Daoy (cell line): Measurements from ENCODE around the gene MCF2L. TPM values are rescaled to one million over a fixed set of nuclear protein-coding genes. Genes with fewer than 3 reads are reported as not detected.

Experiments
- DNase-seq: peaks from one replicate; pipeline ENCODE4 v3.0.0-alpha.2; 2015; ENCODE audit warnings: low read depth
- total RNA-seq: library from RNA; depleted of rRNA; stranded (reverse); fragments of >200 nt; shearing (Covaris generic); gene quantifications from 2 replicates; pipeline ENCODE4 v1.2.3, GENCODE V29; 2014

MCF2L gene
- total RNA-seq, 1 experiment from 2014 or later: 11.3 TPM

DNA sequence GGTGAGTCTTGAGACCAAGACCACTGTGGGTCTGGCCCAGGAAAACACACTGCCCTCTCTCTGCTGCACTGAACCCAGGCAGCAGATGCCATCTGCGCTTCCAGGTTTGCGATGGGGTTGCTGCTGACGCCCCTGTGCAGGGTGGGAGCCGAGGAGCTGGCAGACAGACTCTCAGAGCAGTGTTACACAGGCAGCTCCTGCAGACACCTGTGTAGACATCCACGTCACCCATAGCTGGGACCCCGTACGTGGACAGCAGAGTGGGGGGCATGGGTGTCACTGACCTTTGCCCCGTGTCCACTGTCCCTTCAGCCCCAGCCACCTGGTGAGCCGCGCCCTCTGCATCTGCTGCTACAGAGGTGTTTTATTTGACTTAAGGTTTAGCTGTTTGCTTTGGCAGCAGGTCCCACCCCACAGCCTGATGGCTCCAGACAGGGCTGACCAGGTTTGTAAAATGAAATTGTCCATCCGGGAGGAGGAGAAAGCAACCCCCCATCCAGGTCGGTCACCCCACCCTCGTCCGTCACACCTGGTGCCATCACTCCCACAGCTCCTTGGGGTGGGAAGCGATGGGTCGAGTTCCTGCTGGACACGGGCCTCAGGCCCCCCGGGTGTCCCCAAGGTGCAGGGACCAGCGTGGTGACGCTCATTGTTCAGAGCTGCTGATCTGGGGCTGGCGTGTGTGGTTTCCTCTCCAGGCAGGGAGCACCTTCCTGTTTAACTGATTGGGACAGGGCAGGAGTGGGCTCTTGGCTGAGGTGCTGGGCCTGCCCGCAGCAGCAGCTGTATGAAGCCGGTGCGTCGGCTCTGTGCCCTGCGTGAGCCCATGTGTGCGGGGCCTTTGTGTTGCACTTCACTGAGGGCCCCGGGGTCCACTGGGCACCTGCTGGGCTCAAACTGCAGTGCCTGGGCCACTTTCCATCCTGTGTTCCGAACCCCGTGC lies 28.4 kb downstream of the MCF2L start:
- no peak for DNase-seq

DNA sequence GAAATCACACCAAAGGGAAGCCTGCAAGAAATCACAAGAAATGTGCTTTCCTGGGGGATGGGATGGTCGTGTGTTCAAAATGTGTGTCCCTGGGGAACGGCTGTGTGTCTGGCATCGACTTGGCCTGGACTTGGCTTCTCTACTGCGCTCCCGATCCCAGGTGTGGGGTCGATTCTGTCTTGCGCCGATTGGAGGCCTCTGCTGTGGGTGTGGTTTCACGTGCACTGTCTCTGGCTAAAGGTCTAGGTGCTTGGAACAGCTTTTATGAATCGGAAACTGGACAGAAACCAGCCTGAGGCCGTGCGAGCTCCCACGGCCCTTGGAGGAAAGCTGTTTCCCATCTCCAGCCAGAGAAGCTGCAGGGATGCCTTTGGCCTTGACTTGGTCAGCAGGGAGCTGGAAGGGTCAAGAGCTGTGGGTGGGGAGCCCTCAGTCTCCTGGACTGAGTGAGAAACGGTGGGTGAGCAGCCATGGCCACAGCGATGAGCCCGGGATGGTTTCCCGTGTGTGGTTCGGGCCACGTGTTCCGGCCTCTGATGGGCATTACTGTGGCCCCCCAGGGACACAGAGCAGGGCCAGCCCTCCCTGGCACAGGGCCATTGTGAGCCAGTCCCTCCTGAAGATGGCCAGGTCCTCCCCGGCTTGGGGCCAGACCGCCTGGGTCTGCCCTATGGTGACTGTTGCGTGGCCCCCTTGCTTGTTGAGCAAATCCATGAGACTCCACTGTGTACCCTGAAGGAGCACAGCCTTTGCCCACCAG lies 29.7 kb downstream of the MCF2L start:
- DNase-seq: no peak

DNA sequence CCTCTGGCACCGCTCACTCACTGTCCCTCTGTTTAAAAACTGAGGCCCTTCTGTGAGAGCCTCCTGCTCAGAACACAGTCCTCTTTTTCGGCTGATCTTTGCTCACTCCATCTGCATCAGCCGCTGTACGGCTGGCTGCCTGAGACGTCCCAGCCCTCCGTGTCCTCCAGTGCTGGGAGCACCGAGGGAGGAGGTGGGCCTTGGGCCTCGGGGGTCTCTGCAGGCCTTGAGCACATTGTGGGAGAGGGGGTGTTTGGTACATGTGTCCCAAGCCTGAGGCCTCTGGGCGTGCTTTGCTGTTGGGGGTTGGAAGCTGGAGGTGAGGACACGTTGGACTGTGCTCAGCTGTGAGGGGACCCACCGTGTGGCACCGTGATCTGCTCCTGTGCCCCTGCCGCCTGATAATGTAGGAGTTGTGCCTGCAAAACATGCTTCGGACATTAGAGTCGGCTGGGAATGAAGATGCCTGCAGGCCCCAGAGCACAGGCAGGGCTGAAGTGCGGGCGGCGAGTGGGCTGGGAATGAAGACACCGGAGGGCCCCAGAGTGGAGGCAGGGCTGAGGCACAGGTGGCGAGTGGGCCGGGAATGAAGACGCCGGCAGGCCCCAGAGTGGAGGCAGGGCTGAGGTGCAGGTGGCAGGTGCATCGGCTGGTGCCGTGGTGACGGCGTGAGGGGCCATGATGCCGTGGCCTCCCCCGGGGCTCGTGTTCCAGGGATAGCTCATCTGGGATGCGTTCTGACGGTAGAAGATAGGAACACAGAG lies 30.6 kb downstream of the MCF2L start:
- DNase-seq: no peak

DNA sequence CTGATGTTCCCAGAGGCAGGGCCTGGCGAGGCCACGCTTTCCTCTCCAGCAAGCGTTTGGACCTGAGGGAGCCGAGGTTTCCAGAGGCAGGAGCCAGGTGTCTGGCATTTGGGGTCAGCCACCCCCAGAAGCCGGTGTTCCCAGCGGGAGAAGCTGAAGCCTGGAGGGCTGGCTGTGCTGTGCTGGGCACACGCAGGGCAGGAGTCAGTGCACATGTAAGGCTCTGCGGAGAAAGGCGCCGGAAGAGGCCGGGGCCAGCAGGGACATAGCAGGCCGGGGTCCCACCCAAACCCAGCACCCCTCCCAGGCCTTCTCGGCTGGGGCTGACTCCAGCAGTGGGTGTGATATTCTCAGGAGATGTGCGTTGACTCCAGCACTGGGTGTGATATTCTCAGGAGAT lies 31.6 kb downstream of the MCF2L start:
- no peak for DNase-seq

DNA sequence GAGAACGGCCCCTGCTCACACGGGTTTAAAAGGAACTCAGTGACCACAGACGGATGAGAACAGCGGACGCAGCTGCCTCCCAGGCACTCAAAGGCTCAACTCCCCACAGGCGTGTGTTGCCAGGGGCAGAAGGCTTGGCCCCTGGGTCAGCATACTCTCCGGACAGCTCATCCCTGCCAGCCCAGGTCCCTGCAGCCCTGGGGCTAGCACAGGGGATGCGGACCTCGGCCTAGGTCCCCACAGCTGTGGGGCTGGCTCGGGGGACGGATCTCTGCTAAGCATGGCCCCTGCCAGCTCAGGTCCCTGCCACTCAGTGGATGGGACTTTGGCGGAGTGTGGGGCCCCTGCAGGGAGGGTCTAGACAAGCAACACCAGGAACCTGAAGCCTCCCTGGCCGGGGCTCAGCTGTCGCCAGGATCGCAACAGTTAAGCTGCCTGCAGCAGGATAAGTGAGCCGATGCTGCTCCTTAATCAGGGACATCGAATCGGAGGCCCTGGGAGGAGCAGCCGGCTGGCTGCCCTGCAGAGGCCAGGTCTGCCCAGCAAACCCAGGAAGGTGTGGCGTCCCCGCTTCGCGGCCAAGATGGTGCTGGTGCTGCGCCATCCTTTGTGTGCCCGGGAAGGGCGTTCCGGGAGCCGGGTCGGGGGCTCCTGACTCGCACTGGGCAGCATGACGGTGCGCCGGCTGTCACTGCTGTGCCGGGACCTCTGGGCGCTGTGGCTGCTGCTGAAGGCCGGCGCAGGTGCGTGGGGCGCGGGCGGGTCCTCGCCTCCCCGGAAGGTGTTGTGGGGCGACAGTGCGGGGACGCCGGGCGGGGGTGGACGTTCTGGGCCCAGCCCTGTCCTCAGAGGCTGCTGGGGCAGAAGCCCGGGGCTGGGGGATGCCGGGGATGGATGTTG lies 32.5 kb downstream of the MCF2L start:
- DNase-seq: peak; percentile 36

DNA sequence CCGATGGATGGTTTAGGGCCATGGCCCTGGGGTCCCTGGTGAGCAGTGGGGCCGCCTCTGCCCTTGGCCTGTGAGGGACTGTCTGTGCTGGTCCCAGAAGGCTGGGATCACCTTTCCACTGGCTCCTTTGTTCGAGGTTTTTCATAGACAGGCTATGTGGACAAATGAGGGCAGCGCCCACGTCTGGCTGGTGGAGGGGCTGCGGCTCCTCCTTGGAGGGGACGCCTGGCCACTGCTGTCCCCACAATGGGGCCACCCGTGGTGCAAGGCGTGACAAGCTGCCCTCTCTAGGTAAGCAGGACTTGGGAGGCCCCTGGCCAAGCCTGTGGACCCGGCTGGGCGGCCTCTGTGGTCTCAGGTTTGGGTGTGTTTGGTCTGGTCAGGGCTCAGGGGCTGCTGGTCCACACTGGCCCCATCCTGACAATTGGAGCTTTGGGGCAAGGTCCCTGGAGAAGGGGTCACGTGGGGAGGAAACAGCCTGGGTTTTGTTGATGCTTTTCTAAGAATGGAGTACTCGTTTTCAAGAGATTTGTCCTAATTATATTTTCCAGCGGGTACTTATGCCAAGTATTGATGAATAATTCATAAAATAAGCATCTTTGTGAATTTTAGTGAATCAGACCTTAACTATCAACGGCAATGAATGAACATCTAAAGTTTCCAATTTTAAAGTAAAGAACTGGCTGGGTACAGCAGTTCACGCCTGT lies 33.3 kb downstream of the MCF2L start:
- peak; percentile 34 for DNase-seq

DNA sequence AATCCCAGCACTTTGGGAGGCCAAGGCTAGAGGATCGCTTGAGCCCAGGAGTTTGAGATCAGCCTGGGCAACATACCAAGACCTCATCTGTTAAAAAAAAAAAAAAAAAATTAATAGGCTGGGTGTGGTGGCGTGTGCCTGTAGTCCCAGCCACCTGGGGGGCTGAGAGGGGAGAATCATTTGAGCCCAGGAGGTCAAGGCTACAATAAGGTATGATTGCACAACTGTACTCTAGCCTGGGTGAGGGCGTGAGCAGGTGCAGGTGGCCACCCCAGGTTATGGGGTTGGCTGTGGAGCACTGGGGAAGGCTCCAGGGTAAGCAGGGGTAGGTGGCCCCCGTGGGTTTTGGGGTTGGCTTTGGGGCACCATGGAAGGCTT lies 33.9 kb downstream of the MCF2L start:
- no peak for DNase-seq

DNA sequence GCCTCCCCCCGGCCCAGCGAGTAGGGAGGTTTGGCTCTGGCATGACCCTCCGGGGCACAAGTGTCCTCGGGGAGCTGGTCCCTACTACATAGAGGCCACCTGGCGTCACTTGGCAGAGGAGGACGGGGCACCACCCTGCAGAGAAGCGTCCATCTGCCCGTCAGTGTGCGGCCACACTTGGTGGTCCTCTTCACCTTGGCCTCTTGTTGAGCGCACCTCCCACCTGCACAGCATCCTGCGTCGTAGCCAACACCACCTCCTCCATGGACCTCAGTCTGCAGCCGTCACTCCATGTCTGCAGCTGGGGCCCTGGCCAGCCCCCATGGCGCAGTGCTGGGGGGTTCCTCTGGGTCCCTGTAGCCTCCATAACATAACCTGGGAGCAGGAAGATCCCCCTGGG lies 35.1 kb downstream of the MCF2L start:
- no peak for DNase-seq

DNA sequence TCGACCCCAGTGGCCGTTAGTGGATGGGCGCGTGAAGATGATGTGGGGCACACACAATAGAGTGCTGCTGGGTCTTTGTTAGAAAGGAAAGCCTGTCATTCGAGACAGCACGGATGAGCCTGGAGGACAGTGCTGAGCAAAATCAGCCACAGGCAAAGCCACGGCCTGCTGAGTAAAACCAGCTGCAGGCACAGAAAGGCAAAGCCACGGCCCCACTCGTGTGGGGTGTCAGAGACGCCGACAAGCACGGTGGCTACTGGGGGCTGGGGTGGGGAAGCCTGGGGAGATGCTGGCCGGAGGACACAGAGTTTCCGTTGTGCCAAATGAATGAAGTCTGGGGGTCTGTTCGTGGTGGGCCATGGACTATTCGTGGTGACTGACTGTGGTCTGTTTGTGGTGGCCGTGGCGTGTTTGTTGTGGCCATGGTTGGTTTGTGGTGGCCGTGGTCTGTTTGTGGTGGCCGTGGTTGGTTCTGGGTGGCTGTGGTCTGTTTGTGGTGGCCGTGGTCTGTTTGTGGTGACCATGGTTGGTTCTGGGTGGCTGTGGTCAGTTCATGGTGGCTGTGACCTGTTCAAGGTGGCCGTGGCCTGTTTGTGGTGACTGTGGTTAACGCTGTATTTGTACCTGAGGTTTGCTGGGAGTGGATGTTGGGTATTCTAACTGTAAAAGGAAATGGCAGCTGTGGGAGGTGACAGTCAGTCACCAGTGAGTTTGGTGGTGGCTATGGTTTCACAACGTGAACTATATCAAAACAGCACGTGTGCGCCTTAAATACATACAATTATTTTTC lies 36.3 kb downstream of the MCF2L start:
- no peak for DNase-seq

DNA sequence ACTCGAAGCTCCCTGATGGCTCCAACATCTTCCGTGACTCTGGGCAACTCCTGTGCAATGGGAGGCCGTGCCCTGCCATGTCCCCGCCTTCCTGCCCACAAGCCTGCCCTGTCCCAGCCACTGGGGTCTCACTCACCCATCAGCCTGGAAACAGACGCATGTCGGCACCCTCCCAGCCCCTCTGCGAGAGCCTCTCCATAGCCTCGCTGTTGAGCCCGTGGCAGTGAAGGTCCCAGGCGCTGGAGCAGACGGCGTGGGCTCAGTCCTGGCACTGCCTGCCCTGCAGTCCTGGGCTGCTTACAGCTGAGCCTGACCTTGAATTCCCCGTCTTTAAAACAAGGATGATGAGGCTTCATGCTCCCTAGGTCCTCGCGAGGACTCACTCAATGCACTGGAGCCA lies 37.0 kb downstream of the MCF2L start:
- no peak for DNase-seq

DNA sequence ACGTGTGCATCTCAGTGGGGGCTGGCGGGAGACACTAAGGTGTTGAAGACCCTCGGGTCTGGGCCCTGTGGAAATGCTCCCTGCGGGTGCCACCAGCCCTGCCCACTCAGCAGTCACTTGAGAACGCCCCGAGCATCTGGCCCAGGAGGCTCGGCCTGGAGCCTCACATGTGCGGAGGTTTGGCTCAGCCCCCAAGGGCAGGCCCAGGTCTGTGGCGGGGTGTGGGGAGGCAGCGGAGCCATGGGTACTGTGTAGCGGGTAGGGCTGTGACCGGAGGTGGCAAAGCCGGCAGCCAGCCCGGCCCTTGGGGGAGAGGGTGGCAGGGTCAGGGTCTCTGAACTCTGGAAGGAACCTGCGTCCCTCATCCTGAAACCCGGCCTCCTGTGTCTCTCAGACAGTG lies 37.6 kb downstream of the MCF2L start:
- no peak for DNase-seq

DNA sequence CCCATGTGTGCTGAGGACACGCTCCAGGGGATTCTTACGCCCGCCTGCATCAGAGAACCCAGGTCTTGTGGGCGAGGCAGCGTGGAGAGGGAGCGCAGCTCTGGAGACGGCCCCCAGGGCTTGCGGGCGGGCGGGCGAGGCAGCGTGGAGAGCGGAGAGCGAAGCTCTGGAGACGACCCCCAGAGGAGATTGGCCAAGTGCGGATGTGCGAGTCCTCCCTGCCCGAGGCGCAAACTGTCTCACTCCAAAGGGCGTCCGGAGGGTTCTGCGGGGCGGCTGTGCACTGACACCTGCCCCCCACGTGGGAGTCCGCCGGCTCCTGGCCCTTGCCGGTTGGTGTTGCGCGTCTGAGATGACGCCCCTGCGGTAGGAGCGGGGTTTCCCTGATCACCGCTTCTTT lies 39.8 kb downstream of the MCF2L start:
- DNase-seq: no peak

DNA sequence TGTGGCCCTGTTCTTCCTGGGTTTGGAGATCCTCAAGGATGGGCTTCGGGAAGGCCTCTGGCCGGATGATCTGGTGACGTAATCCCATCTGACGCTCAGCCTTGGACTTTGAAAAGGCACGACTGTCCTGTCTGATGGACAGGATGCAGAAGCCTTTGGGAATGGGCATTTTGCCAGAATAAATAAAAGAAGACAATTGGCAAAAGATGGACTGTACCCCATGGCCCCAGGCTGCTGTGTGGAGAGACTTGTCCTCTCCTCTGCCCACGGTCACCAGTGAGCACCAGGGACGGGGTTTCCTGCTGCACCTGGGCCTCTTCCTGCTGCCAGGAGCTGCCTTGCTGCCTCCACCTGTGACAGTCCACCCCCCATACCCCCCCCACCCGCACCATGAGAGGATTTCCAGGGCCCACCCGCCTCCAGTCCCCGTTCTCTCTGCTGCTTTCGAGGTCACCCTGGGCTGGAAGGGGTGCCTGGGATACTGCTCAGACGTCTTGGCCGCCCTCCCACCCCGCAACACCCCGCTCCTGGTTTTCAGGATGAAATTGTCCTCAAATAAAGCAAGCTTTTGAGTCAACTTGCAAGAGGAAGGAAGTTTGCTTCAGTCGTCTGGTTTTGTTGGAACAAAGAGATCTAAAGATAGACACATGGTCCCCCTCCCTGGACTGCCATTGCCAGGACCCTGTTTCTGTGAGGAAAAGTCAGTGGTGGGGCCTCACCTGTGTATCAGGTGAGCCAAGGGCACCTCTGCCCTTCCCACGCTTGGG lies 40.9 kb downstream of the MCF2L start:
- no peak for DNase-seq

DNA sequence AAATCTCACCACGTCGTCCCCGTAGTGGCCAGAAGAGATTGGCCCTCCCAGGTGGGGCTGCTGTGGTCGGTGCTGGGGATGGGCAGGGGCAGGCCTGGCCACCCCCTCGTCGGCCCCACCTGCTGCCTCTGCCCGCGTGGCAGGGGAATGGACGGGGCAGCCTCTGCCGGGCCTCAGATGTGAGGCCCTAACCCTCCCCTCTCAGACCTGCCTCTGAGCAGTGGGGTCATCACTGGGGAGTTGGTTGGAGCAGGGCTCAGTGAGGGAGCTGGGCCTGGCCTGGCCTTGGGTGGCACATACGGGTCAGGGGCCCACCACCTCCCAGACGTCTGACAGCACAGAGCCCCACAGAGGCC lies 41.5 kb downstream of the MCF2L start:
- DNase-seq: no peak

DNA sequence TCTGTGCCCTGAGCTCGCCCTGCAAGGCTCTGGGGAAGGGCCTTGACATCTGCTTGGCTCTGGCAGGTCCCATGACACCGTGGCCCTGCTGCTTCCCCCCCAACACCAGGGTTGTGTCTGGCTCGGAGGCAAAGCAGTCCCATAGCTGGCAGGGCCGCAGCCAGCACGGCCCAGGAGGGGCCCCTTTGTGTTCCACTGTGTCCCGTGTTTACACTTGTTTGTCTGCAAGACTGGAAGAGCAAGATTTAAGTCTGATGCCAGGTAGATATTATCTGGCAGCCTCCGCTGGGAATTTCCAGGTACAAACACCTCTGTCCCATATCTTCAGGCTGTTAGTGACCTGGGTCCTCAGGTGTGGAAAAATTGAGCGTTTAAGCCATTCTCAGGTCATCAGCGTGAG lies 44.3 kb downstream of the MCF2L start:
- DNase-seq: no peak

DNA sequence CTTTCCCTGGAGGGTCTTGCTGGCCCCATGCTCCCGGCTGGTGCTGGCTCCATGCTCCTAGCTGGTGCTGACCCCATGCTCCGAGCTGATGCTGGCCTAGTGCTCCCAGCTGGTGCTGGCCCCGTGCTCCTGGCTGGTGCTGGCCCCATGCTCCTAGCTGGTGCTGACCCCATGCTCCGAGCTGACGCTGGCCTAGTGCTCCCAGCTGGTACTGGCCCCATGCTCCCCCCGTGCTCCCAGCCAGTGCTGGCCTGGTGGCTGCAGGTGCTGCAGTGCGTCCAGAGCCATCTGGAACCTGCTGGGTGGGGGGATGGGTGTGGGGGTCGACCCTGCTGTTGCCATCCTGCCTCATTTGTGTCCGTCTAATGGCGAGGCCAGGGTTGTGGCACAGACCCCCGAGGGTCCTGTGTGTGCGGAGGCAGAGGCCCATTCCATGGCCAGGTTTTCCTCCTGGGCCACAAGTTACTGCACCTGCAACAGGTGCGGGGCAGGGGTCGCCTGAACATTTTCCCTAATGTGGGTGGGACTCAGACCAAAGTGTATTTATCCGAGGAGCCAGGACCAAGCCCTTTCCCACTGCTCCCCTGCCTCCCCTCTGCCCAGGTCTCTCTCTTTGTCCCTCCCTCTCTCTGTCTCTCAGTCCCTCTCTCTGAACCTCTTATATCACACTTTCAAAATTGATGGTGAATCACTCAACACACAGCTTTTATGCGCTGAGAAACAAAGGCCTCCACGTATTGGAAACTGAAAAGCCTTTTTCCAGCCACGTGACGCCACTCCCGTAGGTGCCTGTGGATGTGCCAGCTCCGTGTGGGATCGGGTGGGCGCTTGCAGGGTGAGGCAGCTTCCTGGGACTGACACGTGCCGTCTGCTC lies 45.1 kb downstream of the MCF2L start:
- DNase-seq: no peak

DNA sequence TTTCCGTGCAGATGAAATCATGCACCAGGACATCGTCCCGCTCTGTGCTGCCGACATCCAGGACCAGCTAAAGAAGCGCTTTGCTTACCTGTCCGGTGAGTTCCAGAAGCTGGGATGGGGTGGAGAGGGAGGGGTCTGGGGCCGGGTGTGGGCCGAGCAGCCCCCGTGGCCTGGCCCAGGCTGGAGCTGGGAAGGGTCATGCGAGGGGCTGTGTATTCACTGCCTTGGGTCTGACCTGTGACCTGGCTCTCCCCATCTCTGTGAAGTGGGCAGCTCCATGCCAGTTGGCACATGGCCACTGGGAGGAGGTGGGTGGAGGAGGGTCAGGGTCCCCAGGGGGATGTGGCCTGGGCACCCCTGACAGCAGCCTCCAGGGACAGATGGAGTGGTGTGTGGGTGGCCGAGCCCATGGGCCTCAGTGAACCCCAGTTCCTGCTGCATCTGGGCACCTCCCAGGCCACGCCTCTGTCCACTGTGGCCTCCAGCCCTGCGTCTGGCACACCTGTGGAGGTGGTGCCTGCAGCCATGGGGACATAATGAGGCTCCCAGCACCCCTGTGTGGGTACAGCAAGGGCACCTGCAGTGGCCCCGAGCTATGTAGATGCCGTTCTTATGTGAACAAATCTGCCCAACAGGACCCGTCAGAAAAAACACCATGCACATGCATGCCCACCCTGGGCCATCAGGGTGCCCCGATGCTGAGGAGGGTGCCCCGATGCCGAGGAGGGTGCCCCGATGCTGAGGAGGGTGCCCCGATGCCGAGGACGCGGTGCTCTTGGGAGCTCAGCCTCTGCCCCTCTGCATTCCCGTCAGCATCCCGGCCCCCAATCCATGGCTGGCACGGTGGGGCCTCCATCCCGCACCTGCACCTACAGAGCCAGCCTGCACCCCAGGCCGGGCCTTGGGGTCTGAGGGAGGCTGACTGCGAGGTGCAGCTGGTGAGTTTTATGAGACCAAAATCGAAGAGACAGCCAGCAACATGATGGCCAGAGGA lies 46.0 kb downstream of the MCF2L start:
- no peak for DNase-seq
